ENCODE data around the gene VPS33B. TPM values are rescaled to one million over a fixed set of nuclear protein-coding genes. Genes with fewer than 3 reads are reported as not detected.

Gene VPS33B
- total RNA-seq, 1 donor from 2014 or later: 20.5 TPM

- H3K27ac Mint-ChIP-seq (ENCODE audit: unreplicated experiment): no peak overlapping the region
- no peak for TF ChIP-seq CTCF (conservative IDR thresholded peaks at IDR 0.05)
- H3K4me3 Mint-ChIP-seq: no peak overlapping the region
- H3K36me3 Mint-ChIP-seq (ENCODE audit: low read depth): peaks cover 32% of the 10 kb centered on the region
- H3K4me1 Mint-ChIP-seq: no peaks in the 10 kb centered on the region
- no peak for DNase-seq (ENCODE audit: low read depth, low spot score)
- H3K9me3 Mint-ChIP-seq: no peaks in the 10 kb centered on the region
- H3K27me3 Mint-ChIP-seq (ENCODE audit: low read depth): no peaks in the 10 kb centered on the region
These were observed 48.2 kb downstream of the VPS33B start for GRCh38 chr15:90974216-90974615.

GRCh38 chr15:90972133-90972532 is 50.3 kb downstream of the VPS33B start:
- H3K4me3 Mint-ChIP-seq: no peak overlapping the region
- H3K27me3 Mint-ChIP-seq (ENCODE audit: low read depth): no peaks in the 10 kb centered on the region
- no peak for DNase-seq (ENCODE audit: low read depth, low spot score)
- no peaks in the 10 kb centered on the region for H3K4me1 Mint-ChIP-seq
- no peaks in the 10 kb centered on the region for H3K9me3 Mint-ChIP-seq
- no peak overlapping the region for H3K27ac Mint-ChIP-seq (ENCODE audit: unreplicated experiment)
- no peak for TF ChIP-seq CTCF (conservative IDR thresholded peaks at IDR 0.05)
- H3K36me3 Mint-ChIP-seq (ENCODE audit: low read depth): peaks cover 34% of the 10 kb centered on the region

GRCh38 chr15:90970274-90970673 is 52.1 kb downstream of the VPS33B start:
- Mint-ChIP-seq H3K9me3 (no peaks in the 10 kb centered on the region), H3K36me3 (ENCODE audit: low read depth) (peaks cover 32% of the 10 kb centered on the region), H3K4me1 (no peaks in the 10 kb centered on the region), H3K4me3 (peak overlapping the region; percentile 4), H3K27me3 (ENCODE audit: low read depth) (no peaks in the 10 kb centered on the region), H3K27ac (ENCODE audit: unreplicated experiment) (peak overlapping the region; percentile 36)
- TF ChIP-seq CTCF (conservative IDR thresholded peaks at IDR 0.05): no peak
- no peak for DNase-seq (ENCODE audit: low read depth, low spot score)

- peaks cover 26% of the 10 kb centered on the region for H3K36me3 Mint-ChIP-seq (ENCODE audit: low read depth)
- H3K4me3 Mint-ChIP-seq: no peak overlapping the region
- no peaks in the 10 kb centered on the region for H3K4me1 Mint-ChIP-seq
- no peak for DNase-seq (ENCODE audit: low read depth, low spot score)
- TF ChIP-seq CTCF (conservative IDR thresholded peaks at IDR 0.05): no peak
- no peaks in the 10 kb centered on the region for H3K27me3 Mint-ChIP-seq (ENCODE audit: low read depth)
- no peaks in the 10 kb centered on the region for H3K9me3 Mint-ChIP-seq
- H3K27ac Mint-ChIP-seq (ENCODE audit: unreplicated experiment): no peak overlapping the region
These were observed 54.0 kb downstream of the VPS33B start for GRCh38 chr15:90968434-90968833.

GRCh38 chr15:90967206-90967605 is 55.2 kb downstream of the VPS33B start:
- TF ChIP-seq CTCF (conservative IDR thresholded peaks at IDR 0.05): no peak
- Mint-ChIP-seq H3K36me3 (ENCODE audit: low read depth) (peaks cover 23% of the 10 kb centered on the region), H3K4me3 (no peak overlapping the region), H3K27ac (ENCODE audit: unreplicated experiment) (no peak overlapping the region), H3K4me1 (no peaks in the 10 kb centered on the region), H3K27me3 (ENCODE audit: low read depth) (no peaks in the 10 kb centered on the region), H3K9me3 (no peaks in the 10 kb centered on the region)
- no peak for DNase-seq (ENCODE audit: low read depth, low spot score)

GRCh38 chr15:90966262-90966661 is 56.1 kb downstream of the VPS33B start:
- Mint-ChIP-seq H3K36me3 (ENCODE audit: low read depth) (peaks cover 25% of the 10 kb centered on the region), H3K4me1 (no peaks in the 10 kb centered on the region)

More at GRCh38 chr15:90966262-90966661, 56.1 kb downstream of the VPS33B start:
- Mint-ChIP-seq H3K4me3 (no peak overlapping the region), H3K9me3 (no peaks in the 10 kb centered on the region), H3K27ac (ENCODE audit: unreplicated experiment) (no peak overlapping the region), H3K27me3 (ENCODE audit: low read depth) (no peaks in the 10 kb centered on the region)
- no peak for DNase-seq (ENCODE audit: low read depth, low spot score)
- TF ChIP-seq CTCF (conservative IDR thresholded peaks at IDR 0.05): no peak

Data from neural crest cell (in vitro differentiated cells).